ENCODE results near the gene SBF2.

SBF2 gene

GRCh38 chr11:9777066-9777465 is 517.0 kb downstream of the SBF2 start:
- no peak for TF ChIP-seq CTCF (conservative IDR thresholded peaks at IDR 0.05)
- TF ChIP-seq ZFX (IDR thresholded peaks at IDR 0.05): no peak
- H3K27ac ChIP-seq: no peak overlapping the region

- TF ChIP-seq ZFX (IDR thresholded peaks at IDR 0.05): no peak
- TF ChIP-seq CTCF (conservative IDR thresholded peaks at IDR 0.05): no peak
- H3K27ac ChIP-seq: no peak overlapping the region
These were observed 517.8 kb downstream of the SBF2 start for GRCh38 chr11:9776203-9776602.

GRCh38 chr11:9775398-9775779 is 518.6 kb downstream of the SBF2 start:
- no peak overlapping the region; the same call in 1 of the 2 replicates for H3K27ac ChIP-seq
- TF ChIP-seq ZFX (IDR thresholded peaks at IDR 0.05): no peak
- no peak for TF ChIP-seq CTCF (conservative IDR thresholded peaks at IDR 0.05)

GRCh38 chr11:9774591-9775397 is 519.2 kb downstream of the SBF2 start:
- no peak overlapping the region; the same call in 1 of the 2 replicates for H3K27ac ChIP-seq
- no peak for TF ChIP-seq CTCF (conservative IDR thresholded peaks at IDR 0.05)
- no peak for TF ChIP-seq ZFX (IDR thresholded peaks at IDR 0.05)

GRCh38 chr11:9774109-9774508 is 519.9 kb downstream of the SBF2 start:
- TF ChIP-seq CTCF (conservative IDR thresholded peaks at IDR 0.05): no peak
- TF ChIP-seq ZFX (IDR thresholded peaks at IDR 0.05): no peak
- no peak overlapping the region for H3K27ac ChIP-seq

GRCh38 chr11:9773524-9773923 is 520.5 kb downstream of the SBF2 start:
- no peak overlapping the region for H3K27ac ChIP-seq
- TF ChIP-seq ZFX (IDR thresholded peaks at IDR 0.05) (no peak), CTCF (conservative IDR thresholded peaks at IDR 0.05) (no peak)

GRCh38 chr11:9772218-9772617 is 521.8 kb downstream of the SBF2 start:
- H3K27ac ChIP-seq: no peak overlapping the region

More at GRCh38 chr11:9772218-9772617, 521.8 kb downstream of the SBF2 start:
- TF ChIP-seq ZFX (IDR thresholded peaks at IDR 0.05) (no peak), CTCF (conservative IDR thresholded peaks at IDR 0.05) (no peak)

All from C4-2B (cell line).